Activated gamma-delta T cell treated with Interleukin-2 at 50 U/mL for 16 hours (primary cell): ENCODE results near the gene CPT2.

Source experiments
- DNase-seq: peaks from one replicate; pipeline ENCODE4 v3.0.0-alpha.2; 2020

CPT2 gene

DNA sequence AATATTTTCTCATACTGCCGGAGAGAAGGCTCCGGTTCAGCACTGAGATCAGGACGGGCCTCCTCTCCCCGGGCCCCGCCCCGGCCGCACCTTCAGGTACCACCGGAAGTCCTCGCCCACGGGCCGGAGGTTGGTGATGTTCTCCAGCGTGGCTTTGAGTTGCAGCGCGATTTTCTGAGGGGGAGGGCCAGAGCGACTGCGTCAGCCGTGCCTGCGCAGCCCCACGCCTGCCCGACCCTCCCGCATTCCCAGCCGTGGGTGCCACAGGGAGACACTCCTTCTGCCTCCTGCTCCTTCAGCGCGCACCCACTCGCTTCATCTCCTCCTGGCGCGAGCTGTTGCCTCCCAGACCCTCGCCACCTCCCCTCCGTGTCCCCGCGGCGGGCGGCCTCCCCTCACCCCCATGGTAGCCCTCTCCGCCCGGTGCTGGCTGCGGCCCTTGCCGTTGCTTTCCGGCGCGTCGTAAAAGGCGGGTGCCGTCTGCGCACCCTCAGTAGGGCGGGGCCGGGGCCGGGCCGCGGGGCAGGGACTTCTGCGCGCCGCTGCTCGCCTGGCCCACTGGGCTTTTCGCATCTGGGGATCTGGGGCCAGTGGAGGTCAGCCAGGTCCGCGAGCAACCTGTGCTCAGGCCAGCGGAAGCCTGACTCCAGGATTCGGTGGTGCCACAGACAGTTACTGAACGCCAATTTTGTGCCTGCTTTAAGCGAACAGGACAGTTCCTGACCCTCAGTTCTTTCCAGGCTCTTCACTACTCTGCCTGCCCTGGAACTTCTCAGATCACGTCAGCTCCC, 23.7 kb downstream of the CPT2 start, which contains the start of gene CZIB:
CZIB (minus strand) TSS at position 464 of the 791 bp plus-strand sequence; CDS start at position 405, 59 bp downstream.
- peak; percentile 91 for DNase-seq

DNA sequence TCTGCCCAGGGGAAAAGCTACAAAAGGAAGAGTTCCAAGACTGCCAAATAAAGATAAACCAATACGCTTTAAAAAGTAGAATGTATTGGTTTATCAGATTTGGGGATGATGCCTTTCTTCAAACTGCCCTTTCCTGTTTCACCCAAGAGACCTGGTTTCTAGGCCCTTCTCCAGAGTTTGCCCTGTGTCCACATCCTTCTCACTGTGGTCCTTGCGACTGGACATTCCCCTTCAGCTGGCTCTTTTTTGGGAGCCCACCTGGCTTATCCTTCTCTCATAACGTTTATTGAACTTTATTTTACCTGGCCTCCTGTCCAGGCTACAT, 24.3 kb downstream of the CPT2 start:
- no peak for DNase-seq

DNA sequence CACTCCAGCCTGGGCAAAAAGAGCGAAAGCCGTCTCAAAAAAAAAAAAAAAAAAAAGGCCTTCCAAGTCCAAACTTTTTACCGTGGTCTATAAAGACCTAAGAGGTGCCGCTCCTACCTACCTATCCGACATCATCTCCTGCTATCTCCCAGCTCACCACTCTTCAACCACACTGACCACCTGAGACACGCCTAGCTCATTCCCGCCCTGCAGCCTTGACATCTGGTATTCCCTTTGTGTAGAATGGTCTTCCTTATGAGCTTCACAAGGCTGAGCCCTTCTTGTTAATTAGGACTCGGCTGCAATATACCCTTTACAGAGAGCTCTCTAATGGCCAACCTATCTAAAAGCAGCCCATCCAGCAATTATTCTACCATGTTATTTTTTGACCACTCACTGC, 41.0 kb downstream of the CPT2 start:
- DNase-seq = no peak

DNA sequence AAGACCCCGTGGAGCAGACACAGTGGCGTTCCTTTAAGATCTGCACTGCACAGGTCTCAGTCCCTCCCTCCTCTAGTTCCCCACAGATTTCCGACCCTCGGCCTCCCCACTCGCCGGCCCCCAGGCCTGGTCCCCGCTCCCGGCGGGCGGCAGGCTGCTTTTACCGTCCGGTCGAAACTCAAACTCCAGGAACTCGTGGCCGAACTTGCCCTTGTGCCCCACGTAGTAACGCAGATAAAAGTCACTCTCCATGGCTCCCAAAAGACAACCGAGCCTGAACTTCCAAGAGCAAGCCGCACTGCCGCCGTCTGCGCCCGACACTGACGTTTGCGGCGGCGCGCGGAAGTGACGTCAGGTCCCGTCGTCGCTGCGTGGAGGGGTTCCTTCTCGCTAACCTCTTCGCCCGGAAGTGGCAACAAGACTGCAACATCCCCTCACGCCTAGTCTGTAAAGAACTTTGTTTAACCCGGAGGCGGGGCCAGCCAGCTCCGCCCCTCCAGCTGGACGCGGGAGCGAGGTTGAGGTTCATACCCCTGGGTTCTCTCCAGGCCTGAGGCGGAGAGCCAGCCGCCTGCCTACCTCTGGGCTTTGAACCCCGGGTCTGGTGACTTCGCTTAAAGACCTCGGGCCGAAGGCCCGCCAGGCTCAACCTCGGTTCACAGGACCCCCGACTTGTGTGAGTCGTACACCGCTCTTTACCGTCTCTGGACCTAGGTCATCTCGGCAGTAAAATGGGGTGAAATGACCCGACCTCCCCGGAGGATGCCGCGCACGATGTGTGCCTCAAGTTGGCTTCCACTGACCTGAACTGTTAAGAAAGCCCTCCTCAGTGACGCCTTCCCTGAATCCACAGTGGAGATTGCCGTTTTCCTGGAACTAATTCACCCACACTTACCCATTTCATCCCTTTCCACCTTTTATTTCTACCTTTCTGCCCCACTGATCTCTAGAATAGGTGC, 41.9 kb downstream of the CPT2 start, which contains the start of gene MAGOH:
MAGOH (minus strand) TSS at position 322 of the 959 bp plus-strand sequence; CDS start at position 252, 70 bp downstream.
- peak; percentile 92 for DNase-seq

DNA sequence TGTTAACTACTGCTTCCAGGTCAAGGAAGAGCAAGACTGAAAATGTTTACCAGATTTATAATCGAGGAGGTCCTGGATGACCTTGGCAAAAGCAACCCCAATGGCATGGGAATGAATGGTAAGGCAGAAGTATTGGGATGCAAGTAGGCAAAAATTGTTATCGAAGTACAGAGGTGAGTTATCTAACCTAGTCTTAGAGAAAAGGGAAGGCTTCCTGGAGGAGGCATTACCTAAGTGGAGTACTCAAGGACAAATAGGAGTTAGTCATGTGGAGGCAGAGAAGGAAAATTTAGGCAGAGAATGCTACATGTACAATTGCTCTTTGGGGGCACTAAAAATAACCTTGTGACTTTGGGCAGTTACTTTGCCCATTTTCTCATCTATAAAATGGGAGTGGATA, 45.2 kb downstream of the CPT2 start:
- DNase-seq = no peak

DNA sequence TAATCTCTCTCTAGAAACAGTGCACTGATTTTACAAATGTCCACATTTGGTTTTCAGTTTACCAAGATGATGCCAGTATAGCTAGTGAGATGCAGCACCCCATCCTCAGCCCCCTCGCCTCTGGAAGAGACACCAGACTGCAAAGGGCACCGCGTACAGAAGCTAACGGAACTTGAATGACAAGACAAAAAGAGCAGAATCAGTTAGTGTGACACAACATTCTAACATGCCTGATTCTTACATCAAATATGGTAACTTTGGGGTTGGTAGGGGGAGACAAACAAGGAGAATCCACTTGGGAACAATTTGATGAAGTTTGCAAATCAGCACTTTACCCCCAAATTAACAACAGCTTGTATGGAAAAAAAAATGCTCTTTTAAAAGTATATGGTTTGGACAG, 45.8 kb downstream of the CPT2 start:
- no peak for DNase-seq

DNA sequence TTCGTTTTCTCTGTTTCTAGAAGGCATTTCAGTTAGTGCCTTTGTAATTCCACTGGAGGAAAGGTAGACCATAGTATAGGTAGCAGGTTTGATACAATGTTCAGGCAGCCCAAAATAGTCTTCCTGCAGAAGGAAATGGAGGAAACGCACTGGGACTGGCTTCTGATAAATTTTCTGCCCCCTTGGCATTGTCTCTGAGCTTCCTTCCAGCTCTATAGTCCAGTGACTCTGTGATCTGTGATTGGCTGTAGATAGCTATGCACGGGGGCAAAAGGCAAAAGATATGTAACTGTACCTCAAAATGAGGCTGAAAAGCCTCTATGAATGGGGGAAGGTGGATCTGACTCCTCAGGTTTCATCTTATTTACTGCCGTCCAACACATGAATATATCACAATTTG, 47.5 kb downstream of the CPT2 start:
- no peak for DNase-seq

DNA sequence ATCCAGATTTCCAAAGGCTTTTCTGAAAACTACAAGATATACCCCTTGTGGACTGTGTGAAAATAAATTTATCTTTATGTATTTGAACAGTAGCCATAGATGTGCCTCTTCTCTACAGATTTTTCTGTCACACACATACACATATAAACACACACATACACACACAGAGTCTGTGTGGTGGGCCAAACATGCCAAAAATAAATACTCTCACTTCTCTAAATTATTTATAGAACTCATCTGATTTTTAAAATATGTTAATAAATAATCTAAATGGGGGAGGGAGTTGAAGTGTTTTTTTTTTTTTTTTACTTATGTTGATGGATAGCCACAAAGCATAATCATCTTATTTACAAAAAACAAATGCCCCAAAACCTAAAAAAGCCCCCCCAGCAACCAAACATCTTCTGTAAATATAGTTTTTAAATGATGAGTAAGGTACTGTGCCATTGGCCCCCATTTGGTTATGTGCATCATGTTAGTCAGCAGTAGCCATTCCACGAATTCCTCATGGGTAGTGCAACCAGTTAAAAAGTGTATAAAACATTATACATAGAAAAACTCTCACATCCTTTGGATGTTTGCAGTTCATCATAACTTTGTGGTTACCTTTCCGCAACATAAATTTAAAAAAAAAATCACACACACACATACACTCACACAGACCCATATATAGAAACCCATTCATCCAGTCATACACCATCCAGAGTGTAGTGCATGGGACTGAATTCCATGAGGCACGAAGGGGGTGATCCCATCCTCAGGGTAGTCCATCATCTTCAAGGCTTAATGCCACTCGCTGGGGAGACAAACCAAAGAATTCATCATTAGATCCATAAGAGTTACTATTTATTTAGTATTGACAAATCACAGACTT, 49.9 kb downstream of the CPT2 start:
- no peak for DNase-seq

DNA sequence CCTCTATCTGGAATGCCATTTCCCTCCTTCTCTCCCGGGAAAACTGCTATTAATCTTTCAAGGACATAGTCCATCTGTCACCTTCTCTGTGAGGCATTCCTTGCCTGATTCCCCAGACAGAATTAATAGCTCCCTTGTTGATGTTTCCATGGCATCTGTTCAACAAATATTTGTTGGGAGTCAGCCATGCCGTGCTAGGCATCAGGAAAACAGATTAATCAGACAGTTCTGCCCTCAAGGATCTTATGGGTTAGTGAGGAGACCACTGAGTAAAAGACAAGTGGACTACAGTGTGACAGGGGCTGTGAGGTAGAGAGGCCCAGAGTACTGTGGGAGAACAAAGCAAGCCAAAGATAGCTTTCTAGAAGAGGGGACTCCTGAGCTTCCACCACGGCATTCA, 53.1 kb downstream of the CPT2 start:
- DNase-seq = no peak

DNA sequence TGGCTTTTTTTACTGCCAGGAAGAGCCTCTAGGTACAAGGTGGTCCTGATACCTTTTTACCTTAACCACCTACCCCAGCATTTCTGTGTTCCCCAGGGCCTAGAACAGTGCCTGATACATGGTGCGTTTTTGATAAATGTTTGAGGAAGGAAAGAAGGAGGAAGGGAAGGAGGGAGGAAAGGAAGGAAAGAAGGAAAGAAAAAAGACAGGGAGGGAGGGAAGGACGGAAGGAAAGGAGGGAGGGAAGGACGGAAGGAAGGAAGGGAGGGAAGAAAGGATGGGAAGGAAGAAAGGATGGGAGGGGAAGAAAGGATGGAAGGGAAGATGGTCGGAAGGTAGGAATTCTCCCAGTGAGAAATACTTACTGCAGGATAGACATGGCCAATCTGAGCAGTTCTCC, 53.7 kb downstream of the CPT2 start:
- DNase-seq = no peak

DNA sequence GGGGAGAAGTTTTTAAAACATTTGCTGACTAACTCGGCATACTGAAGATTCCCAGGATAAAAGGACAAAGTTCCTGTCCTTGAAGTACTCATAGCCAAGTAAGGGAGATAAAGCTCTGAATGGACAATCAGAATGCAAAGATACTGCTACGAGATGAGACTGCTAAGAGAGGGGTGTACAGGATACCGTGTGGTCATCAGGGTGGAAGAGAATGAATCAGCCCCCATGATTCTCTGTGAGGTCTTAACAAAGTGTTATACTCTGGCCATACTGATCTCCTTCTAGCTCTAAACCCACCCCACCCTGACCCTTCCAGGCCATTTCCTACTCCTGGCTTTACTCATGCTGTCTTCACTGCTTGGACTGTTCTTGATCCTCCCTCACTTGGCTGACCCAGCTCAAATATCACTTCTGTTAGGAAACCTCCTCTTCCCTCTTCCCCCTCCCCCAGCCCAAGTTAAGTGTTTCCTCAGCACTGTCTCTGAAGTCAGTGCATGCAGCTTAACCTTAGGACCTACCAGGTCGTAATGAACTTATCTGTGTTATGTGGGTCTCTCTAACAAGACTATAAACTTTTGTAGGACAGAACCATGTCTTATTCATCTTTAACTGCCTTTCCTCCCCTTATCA, 57.5 kb downstream of the CPT2 start:
- DNase-seq = no peak

DNA sequence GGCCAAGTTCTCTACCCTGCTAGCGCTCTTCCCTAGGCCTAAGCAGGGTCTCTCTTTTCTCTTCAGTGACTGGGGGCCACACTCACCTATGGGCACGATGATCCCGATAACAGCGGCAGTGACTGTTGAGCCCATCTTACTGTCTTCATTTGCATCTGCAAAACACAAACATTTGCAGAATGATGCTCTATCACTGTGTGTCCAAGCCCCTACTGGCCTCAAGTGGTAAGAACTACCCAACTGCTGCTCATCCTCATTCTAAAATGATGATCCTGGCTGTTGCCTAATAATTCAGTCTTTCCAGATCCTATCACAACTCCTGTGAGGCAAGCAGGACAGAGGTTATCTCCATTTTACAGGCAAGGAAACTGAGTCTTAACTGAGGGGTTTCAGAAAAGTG, 58.4 kb downstream of the CPT2 start:
- no peak for DNase-seq

DNA sequence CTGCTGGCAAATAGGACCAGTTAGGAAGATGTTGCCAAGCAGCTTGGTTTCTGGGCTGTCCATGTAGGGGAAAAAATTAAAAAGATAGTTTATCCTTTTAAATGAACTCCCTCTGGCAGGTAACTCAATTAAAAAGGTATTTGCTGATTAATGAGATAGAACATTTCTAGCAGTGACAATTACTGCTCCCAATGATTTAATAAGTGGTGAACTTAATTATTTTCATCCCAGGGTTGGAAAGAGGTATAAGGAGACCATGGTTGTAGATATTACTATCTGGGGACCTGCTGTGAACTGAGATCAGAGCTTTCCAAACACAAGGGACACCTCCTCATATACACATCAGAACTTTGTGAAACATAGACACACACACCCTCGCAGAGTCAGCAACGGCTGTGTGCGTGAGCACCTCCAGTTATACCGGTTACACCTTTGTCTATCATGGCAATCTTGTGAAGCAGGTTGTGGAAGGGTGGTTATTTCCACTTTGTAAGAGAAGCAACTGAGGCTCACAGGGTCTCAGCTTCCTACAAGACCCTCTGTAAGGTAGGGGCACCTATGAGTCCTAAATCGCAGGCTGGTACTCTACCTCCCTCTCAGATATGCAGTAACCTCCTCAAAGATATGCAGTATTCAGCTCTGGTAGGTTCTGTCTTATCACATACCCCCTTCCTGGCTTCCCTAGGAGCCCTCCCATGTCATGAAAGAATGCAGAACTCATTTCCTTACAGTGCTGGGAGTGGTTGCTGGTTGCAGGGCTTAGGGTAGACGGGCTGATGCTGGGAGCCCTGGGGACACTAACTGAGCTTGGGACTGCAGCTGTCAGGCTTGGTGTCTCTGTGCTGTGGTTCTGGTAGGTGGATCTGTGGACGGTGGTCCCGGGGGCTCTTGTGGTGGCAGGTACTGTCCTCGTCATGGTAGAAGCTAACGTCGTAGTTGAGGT, 60.2 kb downstream of the CPT2 start:
- no peak for DNase-seq

DNA sequence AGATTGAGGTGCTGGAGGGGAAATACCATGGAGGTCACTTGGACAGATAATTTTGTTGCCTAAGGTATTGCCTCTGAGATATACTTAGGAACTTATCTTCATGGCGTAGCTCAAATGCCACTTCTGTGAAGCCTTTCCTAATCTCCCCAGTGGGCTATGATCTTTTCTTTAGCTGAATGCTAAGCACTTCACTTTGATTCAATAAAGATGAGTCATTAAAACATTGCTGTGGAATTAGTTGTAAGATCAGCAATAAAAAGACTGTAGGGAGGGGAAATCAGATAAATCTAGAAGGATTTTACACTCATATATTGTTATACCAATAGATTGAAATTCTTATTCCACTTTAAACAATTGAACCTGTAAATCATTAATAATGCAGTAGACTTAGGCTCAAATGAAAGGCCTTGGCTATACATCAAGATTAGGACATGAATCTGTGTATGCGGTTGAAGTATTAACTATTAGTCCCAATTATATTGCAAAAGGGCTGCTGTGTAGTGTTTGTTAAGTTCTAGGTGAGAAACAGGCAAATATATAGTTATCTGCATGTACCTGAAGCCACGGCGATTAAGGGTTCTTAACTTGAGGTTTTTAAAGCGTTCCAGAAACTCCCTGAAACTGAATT, 60.9 kb downstream of the CPT2 start:
- no peak for DNase-seq

DNA sequence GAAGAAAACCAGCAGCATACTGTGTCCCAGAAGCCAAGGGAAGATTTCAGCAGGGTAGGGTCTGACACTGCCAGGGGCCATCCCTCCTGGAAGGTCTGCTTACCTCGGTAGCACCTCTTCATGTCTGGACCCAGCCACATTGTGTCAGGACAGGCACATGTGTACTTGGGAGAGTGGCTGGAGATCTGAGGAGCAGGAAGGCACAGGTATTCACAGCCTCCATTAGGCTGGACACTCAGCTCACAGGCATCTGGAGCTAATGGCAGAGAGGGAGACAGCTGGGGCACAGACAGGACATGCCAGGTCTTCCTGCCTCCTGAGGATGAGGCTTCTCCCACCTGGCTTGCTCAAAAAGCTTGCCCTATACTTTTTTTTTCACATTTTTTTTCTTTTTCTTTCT, 61.6 kb downstream of the CPT2 start:
- DNase-seq = no peak

DNA sequence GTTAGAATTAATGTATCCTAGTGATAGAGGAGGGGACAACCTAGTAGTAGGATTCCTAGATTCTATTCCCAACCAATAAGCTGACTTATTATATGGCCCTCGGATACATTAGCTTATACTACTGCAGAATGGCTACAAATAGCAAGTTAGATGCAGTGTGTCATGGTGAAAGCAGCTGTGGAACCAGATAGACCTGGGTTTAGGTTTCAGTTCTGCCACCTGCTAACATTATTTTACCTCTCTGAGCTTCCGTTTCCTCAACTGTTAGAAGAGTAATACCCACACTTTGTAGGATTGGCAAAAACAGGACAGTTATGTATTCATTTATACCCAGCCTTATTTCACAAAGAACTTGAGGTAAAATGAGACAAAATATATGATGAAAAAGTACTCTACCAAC, 63.3 kb downstream of the CPT2 start:
- no peak for DNase-seq

DNA sequence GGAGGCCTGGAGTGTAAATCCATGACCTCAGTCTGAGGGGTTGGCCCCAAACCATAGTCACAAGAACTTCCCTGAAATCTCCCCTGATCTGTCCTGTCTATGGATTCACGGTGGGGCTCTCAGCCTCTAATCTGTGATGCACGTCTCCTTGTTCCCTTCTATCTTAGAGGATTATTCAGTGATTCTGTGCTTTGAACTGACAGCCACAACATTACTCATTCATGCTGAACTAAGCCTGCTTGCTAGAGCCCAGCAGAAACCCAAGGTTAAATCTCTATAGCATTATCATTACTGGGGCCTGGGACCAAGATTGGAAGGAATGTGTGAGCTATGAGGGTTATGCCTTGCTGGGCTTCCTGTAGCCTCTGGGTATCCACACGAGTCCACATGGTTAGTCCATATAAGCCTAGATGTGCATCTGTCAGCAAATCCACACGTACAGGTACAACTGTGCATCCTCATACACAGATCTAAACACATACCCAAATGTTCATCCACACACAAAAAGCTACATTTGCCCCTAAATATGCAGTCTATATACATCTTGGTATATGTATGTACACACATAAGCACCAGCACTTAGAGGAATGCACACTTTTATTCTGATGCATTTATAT, 64.1 kb downstream of the CPT2 start:
- DNase-seq = no peak

DNA sequence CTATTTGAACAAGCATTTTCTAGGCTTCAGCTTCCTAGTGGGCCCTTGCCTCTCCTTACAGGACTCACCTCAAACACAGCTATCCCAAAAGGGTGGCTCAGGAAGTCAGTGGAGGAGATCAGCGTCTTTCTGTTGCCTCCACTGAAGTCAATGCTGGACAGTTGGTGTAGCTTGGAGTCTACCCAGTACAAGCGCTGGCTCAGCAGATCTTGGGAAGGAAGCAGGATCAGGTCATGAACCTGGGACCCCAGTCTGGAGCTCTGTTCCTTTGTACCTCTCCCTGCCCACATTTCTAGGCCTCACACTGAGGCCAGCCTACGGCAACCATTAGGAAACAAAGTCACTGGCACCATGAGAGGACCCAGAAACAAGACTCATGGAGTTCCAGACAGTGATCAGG, 65.4 kb downstream of the CPT2 start:
- no peak for DNase-seq
